AG09319 (cell line): ENCODE data around the gene COL4A4.

Experiments
- DNase-seq: peaks from one replicate; pipeline ENCODE4 v3.0.0-alpha.2; 2010; ENCODE audit warnings: low read depth; ENCODE audit errors: extremely low read depth
- CTCF ChIP-seq: IDR thresholded peaks from 2 replicates; pipeline ENCODE4 v1.5.1; 2011; ENCODE audit warnings: low read depth, mild to moderate bottlenecking, inconsistent platforms, low read length, moderate library complexity

COL4A4 gene

GRCh38 chr2:226962176-226962773 is 201.7 kb downstream of the COL4A4 start:
- no peak for DNase-seq
- no peak for TF ChIP-seq CTCF

GRCh38 chr2:226959418-226959817 is 204.6 kb downstream of the COL4A4 start:
- no peak for TF ChIP-seq CTCF
- no peak for DNase-seq

GRCh38 chr2:226956659-226957058 is 207.3 kb downstream of the COL4A4 start:
- no peak for TF ChIP-seq CTCF
- DNase-seq: no peak

GRCh38 chr2:226953826-226954225 is 210.2 kb downstream of the COL4A4 start:
- no peak for TF ChIP-seq CTCF
- DNase-seq: no peak

GRCh38 chr2:226953206-226953605 is 210.8 kb downstream of the COL4A4 start:
- no peak for DNase-seq
- TF ChIP-seq CTCF: no peak
